ENCODE data around the gene CAPN11.

The CAPN11 gene

GRCh38 chr6:44214307-44214706, 55.7 kb downstream of the CAPN11 start:
- DNase-seq (ENCODE audit: low spot score) = no peak

GRCh38 chr6:44216677-44217331, 58.2 kb downstream of the CAPN11 start, which contains the start of gene MYMX:
Gene MYMX, plus strand, starts transcription at chr6:44216926. Its CDS starts 546 bp downstream, at chr6:44217472.
- DNase-seq (ENCODE audit: low spot score) = no peak

DNA sequence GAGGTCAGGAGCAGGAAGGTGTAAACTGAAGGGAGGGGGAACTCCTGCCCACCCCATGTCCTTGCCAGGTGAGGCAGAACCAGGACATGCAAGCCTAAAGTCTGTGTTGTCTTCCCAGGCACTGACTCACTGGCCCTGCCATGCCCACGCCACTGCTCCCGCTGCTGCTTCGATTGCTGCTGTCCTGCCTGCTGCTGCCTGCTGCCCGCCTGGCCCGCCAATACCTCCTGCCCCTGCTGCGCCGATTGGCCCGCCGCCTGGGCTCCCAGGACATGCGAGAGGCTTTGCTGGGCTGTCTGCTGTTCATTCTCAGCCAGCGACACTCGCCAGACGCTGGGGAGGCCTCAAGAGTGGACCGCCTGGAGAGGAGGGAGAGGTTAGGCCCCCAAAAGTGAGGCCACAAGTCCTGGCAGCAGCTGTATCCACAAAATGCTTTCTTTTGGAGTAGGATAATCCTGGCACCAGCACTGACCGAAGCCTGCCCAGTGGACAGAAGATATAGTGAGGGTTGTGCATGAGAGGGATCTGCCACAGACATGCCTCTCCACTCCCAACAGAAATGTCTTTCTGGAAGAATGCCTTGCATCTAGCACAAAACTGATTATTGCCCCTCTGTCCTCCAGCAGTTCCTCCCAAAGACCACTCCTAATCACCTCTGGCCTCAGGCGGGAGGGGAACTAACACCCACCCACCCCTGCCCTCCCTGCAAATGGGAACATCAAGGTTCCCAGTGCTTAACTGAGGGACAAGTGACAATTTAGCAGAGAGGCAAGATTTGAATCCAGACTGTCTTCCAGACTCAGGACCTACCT, 58.9 kb downstream of the CAPN11 start:
- no peak for DNase-seq (ENCODE audit: low spot score)

- DNase-seq (ENCODE audit: low spot score) = no peak
These were observed 60.6 kb downstream of the CAPN11 start for GRCh38 chr6:44219053-44219814.

GRCh38 chr6:44219815-44220784, 61.5 kb downstream of the CAPN11 start:
- DNase-seq (ENCODE audit: low spot score) = no peak

- no peak for DNase-seq (ENCODE audit: low spot score)
These were observed 62.3 kb downstream of the CAPN11 start for GRCh38 chr6:44220913-44221290.

DNA sequence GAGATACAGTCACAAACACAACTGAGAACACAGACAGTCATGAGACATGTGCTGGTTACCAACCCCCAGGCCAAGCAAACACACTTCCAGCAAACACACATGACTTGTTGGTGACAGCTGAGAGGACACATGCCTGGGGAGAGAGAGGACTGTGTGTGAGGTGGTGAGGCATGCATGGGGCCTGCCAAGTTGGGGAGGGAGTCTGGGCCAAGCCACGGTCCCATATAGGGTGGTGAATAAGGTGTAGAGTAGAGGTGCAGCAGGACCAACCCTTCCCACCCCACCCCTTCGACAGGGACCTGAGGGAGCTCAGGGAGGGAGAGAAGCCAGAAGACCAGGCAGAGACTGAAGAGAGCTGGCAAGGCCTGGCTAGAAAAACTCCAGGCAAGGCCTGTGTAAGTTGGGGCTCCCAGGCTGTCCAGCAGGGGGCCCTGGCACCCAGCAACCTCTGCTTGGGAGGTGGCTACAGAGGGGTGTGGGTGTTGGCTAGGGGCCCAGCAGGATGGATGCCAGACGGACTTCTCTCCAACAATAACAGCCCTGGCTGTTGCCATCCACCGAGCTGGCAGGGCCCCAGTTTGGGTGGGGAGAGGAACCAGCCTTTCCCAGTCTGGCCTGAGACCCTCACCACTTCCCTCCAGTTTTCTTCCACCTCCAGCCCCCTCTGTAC, 62.8 kb downstream of the CAPN11 start:
- peak; percentile 94 for DNase-seq (ENCODE audit: low spot score)

- no peak for DNase-seq (ENCODE audit: low spot score)
These were observed 63.3 kb downstream of the CAPN11 start for GRCh38 chr6:44221961-44222335.

- DNase-seq (ENCODE audit: low spot score) = no peak
These were observed 64.1 kb downstream of the CAPN11 start for GRCh38 chr6:44222486-44223318.

DNA sequence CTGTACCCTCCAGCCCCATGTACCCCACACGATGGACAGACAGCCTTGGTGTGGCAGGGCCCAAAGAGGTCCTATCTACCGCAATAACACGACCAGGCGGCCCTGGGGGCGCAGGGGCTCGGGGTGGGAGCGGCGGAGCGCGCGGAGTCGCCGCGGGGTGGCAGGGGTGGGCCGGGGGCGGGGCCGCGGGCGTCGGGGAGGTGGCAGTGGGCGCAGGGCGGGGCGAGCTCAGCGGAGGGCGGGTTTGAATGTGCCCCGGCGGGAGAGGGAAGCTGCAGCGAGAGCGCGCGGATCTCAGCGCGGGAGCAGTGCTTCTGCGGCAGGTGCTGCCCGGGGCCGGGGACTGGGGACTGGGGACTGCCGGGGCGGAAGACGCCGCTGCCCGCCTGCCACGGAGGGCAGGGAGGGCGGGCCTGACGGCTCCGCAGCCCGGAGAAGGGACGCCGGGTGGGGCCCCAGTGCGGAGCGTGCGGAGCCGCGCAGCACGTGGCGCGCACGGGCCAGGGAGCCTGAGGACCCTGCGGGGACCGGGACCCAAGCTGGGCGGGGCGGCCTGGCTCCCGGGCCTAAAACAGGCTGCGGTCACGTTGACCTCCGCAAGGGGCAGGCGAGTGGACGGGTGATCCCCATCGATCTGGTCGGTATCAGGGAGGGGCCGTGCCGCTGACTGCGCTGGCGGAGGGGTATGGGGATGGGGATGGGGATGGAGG, 64.9 kb downstream of the CAPN11 start, which contains the start of gene SLC29A1:
SLC29A1 (plus strand) TSS at position 277 of the 710 bp plus-strand sequence. CDS start 3,719 bp downstream, outside the sequence.
- peak; percentile 72 for DNase-seq (ENCODE audit: low spot score)

DNA sequence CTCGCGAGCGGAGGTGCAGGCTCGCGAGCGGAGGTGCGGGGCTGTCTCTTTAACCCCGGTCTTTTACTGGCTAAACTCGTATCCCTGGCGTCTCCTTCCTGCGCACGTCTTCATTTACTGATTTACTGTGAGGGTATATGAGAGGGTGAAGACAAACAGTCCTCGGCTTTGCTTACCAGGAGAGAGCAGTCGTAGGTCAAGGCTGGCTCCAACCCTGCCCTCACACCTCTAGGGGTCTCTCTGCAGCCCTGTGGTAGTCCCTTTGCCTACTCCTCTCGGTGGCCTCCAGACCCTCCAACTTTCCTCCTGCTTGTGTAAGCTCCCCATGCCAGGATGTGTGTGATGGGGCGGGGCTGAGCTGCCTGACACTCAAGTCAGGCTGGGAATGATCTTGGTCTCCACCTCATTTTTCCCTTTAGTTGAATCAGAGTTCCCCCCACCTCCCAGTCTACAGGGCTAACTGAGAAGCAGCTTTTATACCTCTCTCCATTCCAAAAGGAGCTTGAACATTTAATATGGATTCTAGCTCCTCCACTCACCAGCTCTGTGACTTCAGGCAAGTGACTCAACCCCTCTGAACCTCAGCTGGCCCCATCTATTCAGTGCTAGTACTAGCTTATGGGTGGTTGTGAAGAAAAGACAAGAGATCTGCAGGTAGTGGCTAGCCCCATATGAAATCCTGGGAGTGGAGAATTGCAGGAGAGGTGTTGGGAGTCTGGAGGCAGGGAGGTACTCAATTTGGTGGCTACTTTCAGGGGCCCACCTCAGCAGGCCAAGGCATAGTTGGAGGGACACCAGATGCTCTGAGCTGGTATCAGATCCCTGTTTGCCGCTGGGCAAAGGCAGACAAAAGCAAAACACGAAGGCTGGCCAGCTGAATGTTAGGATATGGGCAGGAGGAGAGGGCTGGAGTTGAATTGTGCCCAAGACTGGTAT, 65.7 kb downstream of the CAPN11 start:
- peak; percentile 53 for DNase-seq (ENCODE audit: low spot score)

DNA sequence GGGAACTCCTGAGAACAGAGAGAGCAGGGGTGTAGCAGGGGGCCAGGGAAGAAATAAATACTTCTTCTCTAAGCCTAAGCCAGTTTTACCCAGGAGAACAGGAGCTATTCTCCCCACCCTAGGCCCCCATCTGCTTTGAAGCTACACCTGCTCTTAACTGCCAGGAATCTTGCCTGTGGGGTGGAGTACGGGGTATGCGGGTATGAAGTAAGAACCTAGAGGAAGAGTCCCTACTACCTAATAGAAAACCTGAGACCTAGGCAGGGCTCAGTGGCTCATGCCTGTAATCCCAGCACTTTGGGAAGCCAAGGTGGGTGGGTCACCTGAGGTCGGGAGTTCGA, 66.3 kb downstream of the CAPN11 start:
- DNase-seq (ENCODE audit: low spot score) = no peak

GRCh38 chr6:44225579-44226325, 67.1 kb downstream of the CAPN11 start:
- peak; percentile 87 for DNase-seq (ENCODE audit: low spot score)

- peak; percentile 24 for DNase-seq (ENCODE audit: low spot score)
These were observed 67.9 kb downstream of the CAPN11 start for GRCh38 chr6:44226368-44227147.

DNA sequence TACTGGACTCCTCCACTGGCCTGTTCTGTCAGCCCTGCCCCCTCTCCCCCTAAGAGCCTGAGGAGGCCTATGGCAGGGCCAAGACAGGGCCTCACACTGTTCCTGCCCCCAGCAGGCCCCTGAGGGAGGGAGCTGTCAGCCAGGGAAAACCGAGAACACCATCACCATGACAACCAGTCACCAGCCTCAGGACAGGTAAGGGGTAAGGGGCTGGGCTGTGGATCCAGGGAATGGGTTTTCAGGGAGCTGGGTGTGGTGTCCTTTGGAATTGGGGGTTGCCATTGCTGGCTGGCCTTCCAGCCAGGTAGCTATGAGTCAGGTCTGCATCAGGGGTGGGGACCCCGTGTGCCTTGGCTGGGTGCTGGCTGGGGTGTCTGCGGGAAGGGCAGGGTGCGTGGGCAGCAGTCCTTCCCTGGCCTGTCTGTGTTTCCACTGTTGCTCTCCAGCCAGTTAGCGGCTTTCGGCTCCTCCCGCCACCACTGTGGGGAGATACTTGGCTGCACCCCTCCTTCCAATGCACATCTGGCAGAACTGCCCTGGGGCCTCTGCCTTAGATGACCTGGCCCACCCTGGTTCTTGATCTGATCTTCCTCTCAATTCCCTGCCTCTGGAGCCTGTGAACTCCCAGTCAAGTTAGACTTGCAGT, 68.7 kb downstream of the CAPN11 start:
- DNase-seq (ENCODE audit: low spot score) = peak; percentile 46

DNA sequence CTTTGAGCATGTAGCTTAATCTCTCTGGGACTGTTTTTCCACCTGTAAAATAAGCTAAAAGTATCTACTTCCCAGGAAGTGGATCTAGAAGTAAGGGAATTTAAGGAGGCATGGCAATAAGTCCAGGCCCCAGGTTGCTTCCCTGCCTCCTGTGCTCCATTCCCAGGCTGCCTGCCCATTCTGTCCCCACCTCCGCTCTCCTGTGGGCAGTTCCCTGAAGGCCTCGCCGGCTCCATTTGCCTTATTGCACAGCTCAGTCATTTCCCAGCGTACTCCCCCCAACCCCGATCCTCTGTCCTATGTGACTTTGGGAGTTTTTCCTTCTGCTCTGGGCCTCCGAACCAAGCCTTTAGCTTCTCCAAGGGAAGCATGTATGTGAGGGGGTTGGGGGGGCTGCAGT, 69.4 kb downstream of the CAPN11 start:
- no peak for DNase-seq (ENCODE audit: low spot score)
